ENCODE results near the gene STARD13. TPM values are rescaled to one million over a fixed set of nuclear protein-coding genes. Genes with fewer than 3 reads are reported as not detected.
"Not testable (repeated sequence)": the region's sequence is repeated elsewhere in the genome, so short reads cannot be mapped to it uniquely, and the experiment has no call there.

The STARD13 gene
- total RNA-seq, 1 experiment from 2014 or later: 9.4 TPM

DNA sequence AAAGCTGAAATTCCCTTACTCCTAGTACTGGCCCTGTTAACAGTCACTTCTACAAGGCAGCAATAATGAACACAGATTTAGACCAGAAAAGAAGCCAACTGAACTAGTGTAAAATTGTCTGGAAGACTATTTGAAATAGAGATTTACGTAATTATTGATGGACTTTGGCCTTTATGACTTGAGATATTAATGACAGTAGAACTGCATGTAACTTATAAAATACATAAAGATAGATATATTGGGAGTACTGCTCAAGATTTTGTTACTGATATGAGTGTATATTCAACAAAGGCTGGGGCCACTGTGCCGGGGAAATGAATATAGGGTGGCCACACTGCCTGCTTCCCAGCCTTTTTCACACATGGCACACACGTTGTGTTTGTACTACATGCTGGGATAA, 88.8 kb downstream of the STARD13 start:
- no peak for DNase-seq (ENCODE audit: low read depth)

DNA sequence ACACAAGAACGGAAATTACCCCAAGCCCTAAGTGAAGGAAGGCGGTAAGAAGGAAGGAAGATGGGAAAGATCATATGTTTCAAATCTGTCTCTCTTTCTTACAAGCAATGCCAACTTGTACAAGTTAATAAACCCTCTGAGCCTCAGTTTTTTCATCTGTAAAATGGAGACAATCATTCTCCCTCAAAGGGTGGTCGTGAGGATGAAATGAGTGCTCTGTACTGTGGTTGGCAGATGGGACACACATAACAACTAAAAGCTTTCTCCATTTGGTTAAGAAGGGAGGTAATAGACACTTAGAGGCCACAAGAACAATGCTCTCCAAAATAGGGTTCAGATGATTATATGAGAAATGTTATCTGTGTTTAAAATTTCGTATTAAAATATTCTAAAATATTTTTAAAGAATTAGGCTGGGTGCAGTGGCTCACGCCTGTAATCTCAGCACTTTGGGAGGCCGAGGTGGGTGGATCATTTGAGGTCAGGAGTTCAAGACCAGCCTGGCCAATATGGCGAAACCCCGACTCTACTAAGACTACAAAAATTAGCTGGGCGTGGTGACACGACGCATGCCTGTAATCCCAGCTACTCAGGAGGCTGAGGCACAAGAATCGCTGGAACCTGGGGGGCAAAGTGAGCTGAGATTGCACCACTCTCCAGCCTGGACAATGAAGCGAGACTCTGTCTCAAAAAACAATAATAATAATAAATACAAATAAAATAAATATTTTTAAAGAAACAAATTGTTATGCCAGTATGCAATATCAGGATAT, 89.7 kb downstream of the STARD13 start:
- no peak for DNase-seq (ENCODE audit: low read depth)

DNA sequence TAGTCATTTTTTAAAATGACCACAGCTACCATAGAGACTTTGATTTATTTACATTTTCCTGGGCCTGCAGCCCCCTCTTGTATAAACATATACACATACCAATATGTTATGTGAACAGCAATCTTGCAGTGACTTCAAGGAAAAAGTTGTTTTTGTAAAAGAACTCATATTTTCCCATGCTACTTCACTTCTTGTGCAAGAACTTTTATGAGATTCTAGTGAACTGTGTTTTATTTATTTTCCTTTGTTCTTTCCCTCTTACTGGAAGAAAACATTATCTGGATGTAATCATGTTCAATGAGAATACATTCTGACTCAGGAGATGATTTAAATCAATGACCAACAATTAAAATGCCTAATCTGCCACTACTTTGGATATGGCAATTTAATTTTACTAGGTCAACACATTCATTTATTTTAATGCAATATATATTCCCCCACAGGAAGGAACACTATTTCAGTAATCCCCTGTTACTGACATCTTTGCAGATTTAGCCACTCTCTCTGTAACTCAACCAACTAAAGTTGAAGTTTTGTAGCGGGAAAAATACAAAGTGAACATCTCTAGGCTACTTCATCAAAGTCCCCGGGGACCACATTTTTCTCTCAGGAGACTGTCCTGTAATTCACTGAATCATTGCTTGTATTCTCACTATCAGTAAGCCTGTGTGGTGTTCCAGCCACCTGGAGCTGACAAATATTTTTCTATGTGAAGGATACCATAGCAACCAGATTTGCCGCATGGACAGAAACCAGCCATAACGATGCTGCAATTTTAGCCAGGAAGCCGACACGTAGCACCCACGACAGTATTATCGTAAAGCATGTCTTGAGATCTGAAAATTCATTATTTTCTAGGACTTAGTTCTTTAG, 90.5 kb downstream of the STARD13 start:
- peak; percentile 82 for DNase-seq (ENCODE audit: low read depth)

GRCh38 chr13:33193428-33193974, 92.1 kb downstream of the STARD13 start:
- peak; percentile 61 for DNase-seq (ENCODE audit: low read depth)

GRCh38 chr13:33191425-33192210, 93.9 kb downstream of the STARD13 start:
- DNase-seq (ENCODE audit: low read depth): peak; percentile 81

DNA sequence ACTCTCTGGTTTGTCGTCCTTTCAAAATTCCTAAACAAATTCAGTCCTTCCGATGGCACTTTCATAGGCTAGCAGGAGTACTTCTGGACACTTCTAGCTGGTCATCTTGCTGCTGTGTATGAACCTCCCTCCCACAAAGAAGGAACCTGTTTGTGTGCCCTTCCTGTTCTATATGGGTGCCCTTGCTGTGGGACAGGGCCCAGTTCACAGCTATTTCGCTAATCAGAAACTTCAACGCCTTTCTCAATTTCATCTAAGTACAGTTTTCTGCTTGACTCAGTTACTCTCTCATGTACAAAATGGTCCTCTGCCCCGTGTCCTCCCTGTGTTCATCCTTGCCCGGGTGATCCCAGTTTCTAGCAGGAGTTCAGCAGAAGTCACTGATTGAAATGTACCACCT, 96.1 kb downstream of the STARD13 start:
- DNase-seq (ENCODE audit: low read depth): no peak

DNA sequence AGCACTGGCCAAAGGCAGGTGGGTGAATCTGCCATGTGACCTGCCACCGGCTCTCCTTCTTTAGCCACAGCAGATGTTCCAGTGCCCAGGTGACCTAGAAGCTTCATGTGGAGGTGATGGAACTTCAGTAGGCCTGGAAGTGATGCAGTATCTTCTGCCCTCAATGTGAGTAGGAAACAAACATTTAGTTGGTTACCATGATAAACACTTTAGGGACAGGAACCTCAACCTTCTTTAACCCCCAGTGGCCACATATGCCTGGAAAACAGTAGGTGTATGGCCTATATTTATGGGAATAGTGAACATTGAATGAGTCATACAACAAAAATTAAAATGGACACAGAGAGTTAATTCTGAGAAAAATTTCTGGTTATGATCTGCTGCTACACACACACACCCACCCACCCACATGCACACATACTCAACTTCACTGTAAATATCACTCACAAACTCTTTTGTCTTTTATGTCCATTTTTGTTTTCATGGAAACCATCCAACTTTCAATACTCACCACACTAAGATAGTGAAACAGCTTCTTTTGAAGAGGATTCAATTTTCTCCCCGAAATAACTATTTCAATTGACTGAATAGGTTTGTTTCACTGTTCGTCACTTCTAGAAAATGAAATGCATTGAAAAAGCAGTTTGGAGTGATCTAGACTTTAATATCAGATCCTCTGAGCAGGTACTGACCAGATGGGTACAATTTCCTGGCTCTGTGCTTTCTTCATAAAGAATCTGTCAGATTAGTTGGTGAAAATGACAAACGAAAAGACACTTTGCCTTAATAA, 97.3 kb downstream of the STARD13 start:
- DNase-seq (ENCODE audit: low read depth): peak; percentile 67

DNA sequence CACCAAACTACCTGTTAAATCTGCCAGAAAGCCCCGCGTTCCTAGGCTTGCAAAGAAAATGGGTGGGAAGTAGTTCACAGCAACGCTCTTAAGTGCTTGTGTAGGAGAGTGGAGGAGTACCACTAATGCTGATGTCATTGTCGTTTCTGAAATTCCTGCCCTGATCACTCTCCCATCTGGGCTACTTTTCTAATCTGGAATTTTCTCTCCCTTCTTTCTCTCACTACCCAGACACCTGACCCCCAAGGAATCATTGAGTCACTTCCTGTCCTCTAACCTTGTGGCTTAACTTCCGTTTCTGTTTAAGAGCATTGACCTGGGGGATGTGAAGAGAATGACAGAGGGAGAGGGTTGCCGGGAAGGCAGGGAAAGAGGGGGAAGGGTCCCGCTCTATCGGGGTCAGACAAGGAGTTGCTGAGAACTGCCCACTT, 98.7 kb downstream of the STARD13 start:
- DNase-seq (ENCODE audit: low read depth): peak; percentile 92

DNA sequence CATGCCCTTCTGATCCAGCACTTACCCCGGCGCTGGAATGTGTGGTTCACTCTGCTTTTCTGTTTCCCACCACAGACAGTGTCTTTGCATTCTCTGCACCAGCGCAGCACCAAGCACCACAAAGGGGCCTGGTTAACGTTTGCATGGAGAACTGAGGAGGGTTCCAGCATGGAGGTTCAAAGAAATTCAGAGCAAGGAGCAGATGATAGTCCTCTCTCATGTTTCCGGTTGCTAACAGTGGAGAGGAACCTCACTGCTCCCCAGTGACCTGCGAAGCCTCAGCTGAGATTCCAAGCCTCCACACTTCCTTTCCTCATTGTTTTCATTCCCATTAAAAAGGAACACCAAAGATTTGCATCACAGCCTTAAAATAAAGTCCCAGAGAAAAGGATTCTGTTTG, 99.7 kb downstream of the STARD13 start:
- DNase-seq (ENCODE audit: low read depth): no peak

- no peak for DNase-seq (ENCODE audit: low read depth)
These were observed 101.0 kb downstream of the STARD13 start for GRCh38 chr13:33184530-33184929.

DNA sequence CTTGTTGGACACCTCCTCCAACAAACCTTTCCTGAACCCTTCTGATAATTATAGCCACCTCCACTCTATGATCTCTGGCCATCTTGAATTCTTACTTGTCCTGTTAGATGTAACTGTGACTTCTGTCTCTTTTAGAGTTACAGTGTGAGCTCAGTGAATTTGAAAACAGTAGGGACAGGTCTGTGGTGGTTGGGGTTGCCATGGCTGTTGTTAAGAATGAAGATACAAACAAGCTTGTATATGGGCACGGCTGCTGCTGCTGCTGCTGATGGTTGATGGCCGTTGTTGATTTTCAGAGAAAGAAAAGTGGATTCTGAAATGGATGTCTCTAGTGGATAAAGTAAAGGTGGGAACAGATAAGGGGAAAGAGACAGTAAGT, 101.5 kb downstream of the STARD13 start:
- DNase-seq (ENCODE audit: low read depth): no peak

GRCh38 chr13:33183431-33184111, 102.0 kb downstream of the STARD13 start:
- peak; percentile 81 for DNase-seq (ENCODE audit: low read depth)

GRCh38 chr13:33182729-33183128, 102.8 kb downstream of the STARD13 start:
- DNase-seq (ENCODE audit: low read depth): no peak

DNA sequence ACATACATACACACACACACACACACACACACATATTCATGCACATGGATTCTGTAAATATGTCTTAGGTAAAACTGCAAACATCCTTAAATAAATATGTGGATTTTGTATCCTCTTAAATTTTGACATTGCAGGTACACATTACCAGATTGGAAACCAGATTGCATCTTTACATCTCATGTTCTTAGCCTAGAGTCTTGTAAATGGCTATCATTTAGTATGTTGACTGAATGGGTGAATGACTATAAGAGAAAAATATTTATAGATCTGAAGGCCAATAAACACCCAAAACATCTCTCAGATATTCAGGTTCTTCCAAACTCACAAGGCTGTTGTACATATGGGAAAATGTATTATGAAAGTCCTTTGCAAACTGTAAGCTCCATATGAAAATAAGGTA, 104.3 kb downstream of the STARD13 start:
- no peak for DNase-seq (ENCODE audit: low read depth)

- no peak for DNase-seq (ENCODE audit: low read depth)
These were observed 105.3 kb downstream of the STARD13 start for GRCh38 chr13:33180122-33180804.

DNA sequence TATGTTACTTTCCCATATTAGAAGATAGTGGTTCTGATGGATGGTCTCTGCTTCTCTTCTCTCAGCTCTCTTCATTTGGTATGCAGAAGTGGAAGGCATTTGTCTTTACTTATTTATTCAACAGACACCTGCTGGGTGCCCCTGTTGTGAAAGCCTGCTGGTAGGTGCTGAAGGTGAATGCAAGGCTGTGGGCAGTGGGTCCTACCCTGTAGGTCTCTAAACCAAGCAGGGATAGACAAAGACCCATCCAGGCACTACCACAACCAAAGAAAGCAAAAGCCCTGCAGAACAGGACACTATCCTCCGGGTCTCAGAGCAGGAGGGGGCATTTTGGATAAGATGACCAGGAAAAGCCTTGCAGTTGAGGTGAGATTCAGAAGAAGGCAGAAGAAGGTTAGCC, 106.1 kb downstream of the STARD13 start:
- no peak for DNase-seq (ENCODE audit: low read depth)

DNA sequence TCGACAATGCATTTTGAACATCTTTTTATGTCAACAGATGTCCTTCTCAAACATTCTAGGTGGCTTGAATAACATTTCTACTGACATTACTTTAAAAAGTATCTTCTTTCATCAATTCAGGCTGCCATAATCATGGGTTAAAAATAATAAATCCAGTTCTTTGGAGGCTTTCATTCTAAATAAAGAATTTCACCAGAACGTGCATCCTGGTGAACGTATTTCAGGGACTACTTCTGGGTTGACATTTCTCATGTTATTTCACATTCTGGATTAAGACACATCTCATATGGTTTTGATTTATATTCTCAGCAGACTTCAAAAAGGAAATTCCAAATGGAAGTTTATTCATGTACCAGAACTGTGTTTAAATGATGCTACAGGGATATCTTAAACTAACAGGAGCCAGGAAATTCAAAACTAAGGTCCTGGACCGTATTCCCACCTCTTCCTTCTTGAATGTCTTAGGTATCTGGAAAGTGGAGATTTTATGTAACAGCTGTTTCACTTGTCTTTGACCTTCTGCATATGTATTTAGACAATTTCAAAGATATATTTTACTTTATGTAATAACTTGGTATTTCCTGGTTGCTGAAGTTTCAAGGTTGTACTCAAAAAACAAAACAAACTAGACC, 107.2 kb downstream of the STARD13 start:
- DNase-seq (ENCODE audit: low read depth): no peak

- DNase-seq (ENCODE audit: low read depth): not testable (repeated sequence)
These were observed 108.0 kb downstream of the STARD13 start for GRCh38 chr13:33177340-33178208.
